DND-41 (cell line): ENCODE results near the gene SELE.

Experiments used
- ATAC-seq: fragments of 200-7000 bp; cut with Tn5 transposase; 3 replicates; pipeline ENCODE4 v1.9.1; 2021; ENCODE audit warnings: low read depth; ENCODE audit not compliant: insufficient read depth
- DNase-seq: peaks from one replicate; pipeline ENCODE4 v3.0.0-alpha.2; 2020
- H2AFZ ChIP-seq: 2 replicates; pipeline ENCODE4 v1.6.0; 2012; ENCODE audit warnings: low read depth, low read length
- H3K27ac ChIP-seq: 2 replicates; pipeline ENCODE4 v1.5.1; 2012; ENCODE audit warnings: low read length, inconsistent platforms
- H3K27me3 ChIP-seq: fragments of 200-600 bp; sonication (generic); 2 replicates; pipeline ENCODE4 v1.6.0; 2012; ENCODE audit warnings: low read length, mild to moderate bottlenecking, inconsistent platforms; ENCODE audit not compliant: insufficient read depth, poor library complexity
- H3K36me3 ChIP-seq: 2 replicates; pipeline ENCODE4 v1.5.1; 2012; ENCODE audit warnings: low read length, inconsistent platforms; ENCODE audit not compliant: insufficient read depth
- H3K4me1 ChIP-seq: 2 replicates; pipeline ENCODE4 v1.5.1; 2012; ENCODE audit warnings: mild to moderate bottlenecking, low read length; ENCODE audit not compliant: insufficient read depth
- H3K4me2 ChIP-seq: 2 replicates; pipeline ENCODE4 v1.6.0; 2012; ENCODE audit warnings: mild to moderate bottlenecking, moderate library complexity, low read length, inconsistent platforms; ENCODE audit not compliant: insufficient read depth
- H3K4me3 ChIP-seq, 2 experiments: fragments of 200-600 bp in 1 of 2; shearing (Covaris generic) in 1 of 2; 2 replicates each; pipeline ENCODE4 v1.5.1; 2012 to 2016; ENCODE audit warnings: inconsistent platforms in 2 of 2, low read length in 2 of 2, mild to moderate bottlenecking in 2 of 2, low read depth in 1 of 2, moderate library complexity in 1 of 2
- H3K79me2 ChIP-seq: 2 replicates; pipeline ENCODE4 v1.6.0; 2012; ENCODE audit warnings: low read length, inconsistent platforms; ENCODE audit not compliant: insufficient read depth
- H3K9ac ChIP-seq: 2 replicates; pipeline ENCODE4 v1.6.0; 2012; ENCODE audit warnings: low read depth, mild to moderate bottlenecking, inconsistent platforms, low read length, moderate library complexity
- H3K9me3 ChIP-seq: 2 replicates; pipeline ENCODE4 v1.5.1; 2012; ENCODE audit warnings: low read length, moderate library complexity, mild to moderate bottlenecking, inconsistent platforms; ENCODE audit not compliant: insufficient read depth, severe bottlenecking
- H4K20me1 ChIP-seq: 2 replicates; pipeline ENCODE4 v1.6.0; 2012; ENCODE audit warnings: low read length; ENCODE audit not compliant: insufficient read depth
- EZH2 ChIP-seq: IDR thresholded peaks from 3 replicates; pipeline ENCODE4 v1.6.1; 2012; ENCODE audit warnings: borderline replicate concordance, low read depth, mild to moderate bottlenecking, moderate library complexity, low read length, inconsistent platforms; ENCODE audit not compliant: severe bottlenecking
- TF ChIP-seq, protein P1 (sequence below): IDR thresholded peaks from 2 replicates; pipeline ENCODE4 v1.5.1; 2012; ENCODE audit warnings: borderline replicate concordance, low read length, moderate library complexity, mild to moderate bottlenecking; ENCODE audit not compliant: poor library complexity, severe bottlenecking; ENCODE audit errors: extremely low read depth

Gene SELE

GRCh38 chr1:169679692-169680091, 54.2 kb downstream of the SELE start:
- Histone ChIP-seq H3K27me3 (no peaks in the 10 kb centered on the region), H3K4me2 (no peak overlapping the region), H3K9ac (no peak overlapping the region), H2AFZ (no peak overlapping the region), H3K79me2 (no peaks in the 10 kb centered on the region), H3K4me1 (peaks cover 45% of the 10 kb centered on the region), H4K20me1 (no peaks in the 10 kb centered on the region), H3K9me3 (no peaks in the 10 kb centered on the region), H3K4me3 (no peak overlapping the region), H3K36me3 (no peaks in the 10 kb centered on the region), H3K27ac (no peak overlapping the region)
- peak; percentile 69 for ATAC-seq
- no peak for TF ChIP-seq EZH2
- TF ChIP-seq, protein P1, sequence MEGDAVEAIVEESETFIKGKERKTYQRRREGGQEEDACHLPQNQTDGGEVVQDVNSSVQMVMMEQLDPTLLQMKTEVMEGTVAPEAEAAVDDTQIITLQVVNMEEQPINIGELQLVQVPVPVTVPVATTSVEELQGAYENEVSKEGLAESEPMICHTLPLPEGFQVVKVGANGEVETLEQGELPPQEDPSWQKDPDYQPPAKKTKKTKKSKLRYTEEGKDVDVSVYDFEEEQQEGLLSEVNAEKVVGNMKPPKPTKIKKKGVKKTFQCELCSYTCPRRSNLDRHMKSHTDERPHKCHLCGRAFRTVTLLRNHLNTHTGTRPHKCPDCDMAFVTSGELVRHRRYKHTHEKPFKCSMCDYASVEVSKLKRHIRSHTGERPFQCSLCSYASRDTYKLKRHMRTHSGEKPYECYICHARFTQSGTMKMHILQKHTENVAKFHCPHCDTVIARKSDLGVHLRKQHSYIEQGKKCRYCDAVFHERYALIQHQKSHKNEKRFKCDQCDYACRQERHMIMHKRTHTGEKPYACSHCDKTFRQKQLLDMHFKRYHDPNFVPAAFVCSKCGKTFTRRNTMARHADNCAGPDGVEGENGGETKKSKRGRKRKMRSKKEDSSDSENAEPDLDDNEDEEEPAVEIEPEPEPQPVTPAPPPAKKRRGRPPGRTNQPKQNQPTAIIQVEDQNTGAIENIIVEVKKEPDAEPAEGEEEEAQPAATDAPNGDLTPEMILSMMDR, result no peak
- DNase-seq, result no peak

DNA sequence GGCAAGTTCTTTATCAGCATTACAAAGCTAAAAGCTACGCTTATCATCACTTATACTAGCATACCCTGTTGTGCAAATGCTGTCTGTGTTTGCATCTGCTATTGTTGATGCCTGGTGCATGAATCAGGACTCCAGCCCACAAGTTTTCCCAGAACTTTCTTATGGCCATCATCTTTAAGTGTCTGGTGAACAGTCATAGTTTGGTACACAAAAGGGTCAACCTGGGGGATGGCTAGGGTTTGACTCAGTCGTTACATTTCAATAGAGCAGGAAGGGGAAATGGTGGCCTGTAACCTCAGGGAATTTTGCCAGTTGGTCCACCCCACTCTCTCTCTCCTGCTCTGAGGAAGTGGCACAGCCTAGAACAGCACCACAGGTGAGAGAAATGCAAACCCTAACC, 57.9 kb downstream of the SELE start:
- peak overlapping the region; percentile 56 for H2AFZ ChIP-seq
- ATAC-seq (peak; percentile 71), DNase-seq (no peak)
- H3K9ac ChIP-seq, result peak overlapping the region; percentile 14; the same call in 1 of the 2 replicates
- peaks cover 52% of the 10 kb centered on the region for H3K4me1 ChIP-seq
- no peaks in the 10 kb centered on the region for H3K36me3 ChIP-seq
- no peaks in the 10 kb centered on the region for H3K27me3 ChIP-seq
- H3K79me2 ChIP-seq, result no peaks in the 10 kb centered on the region
- H3K4me2 ChIP-seq, result peak overlapping the region; percentile 16; the same call in 1 of the 2 replicates
- TF ChIP-seq EZH2, result no peak
- TF ChIP-seq, protein P1, result no peak
- peak overlapping the region; percentile 64 for H3K27ac ChIP-seq
- H3K9me3 ChIP-seq, result no peaks in the 10 kb centered on the region
- H3K4me3 ChIP-seq, result no peak overlapping the region
- H4K20me1 ChIP-seq, result no peaks in the 10 kb centered on the region
